GM20000 (cell line): ENCODE data around the gene LDLRAP1.

Source experiments
- DNase-seq: peaks from one replicate; pipeline ENCODE4 v3.0.0; 2012; ENCODE audit warnings: low spot score
- CTCF ChIP-seq: IDR thresholded peaks from 2 replicates; pipeline ENCODE4 v1.5.1; 2012; ENCODE audit warnings: mild to moderate bottlenecking, control low read depth; ENCODE audit errors: extremely low read depth, missing control alignments

LDLRAP1 gene

GRCh38 chr1:25543425-25544242 lies at the start of gene LDLRAP1:
Gene LDLRAP1 (plus strand): TSS chr1:25543606. CDS start chr1:25543699, 93 bp downstream.
- DNase-seq = peak; percentile 95
- no peak for TF ChIP-seq CTCF

GRCh38 chr1:25494952-25495351 lies 48.5 kb upstream of the LDLRAP1 start:
- no peak for DNase-seq
- no peak for TF ChIP-seq CTCF

- TF ChIP-seq CTCF = no peak
- no peak for DNase-seq
Observed at GRCh38 chr1:25500694-25501093, 42.7 kb upstream of the LDLRAP1 start.

GRCh38 chr1:25501235-25502058 lies 42.0 kb upstream of the LDLRAP1 start:
- no peak for DNase-seq
- TF ChIP-seq CTCF = peak; percentile 20

- DNase-seq = no peak
- no peak for TF ChIP-seq CTCF
Observed at GRCh38 chr1:25502957-25503356, 40.4 kb upstream of the LDLRAP1 start.

GRCh38 chr1:25503551-25504426 lies 39.6 kb upstream of the LDLRAP1 start:
- peak; percentile 39 for DNase-seq

More at GRCh38 chr1:25503551-25504426, 39.6 kb upstream of the LDLRAP1 start:
- TF ChIP-seq CTCF = peak; percentile 56
